Esophagus squamous epithelium (tissue), 4 donors: Measurements from ENCODE around the gene EVC2.

Experiments
- CTCF ChIP-seq, 6 experiments: fragments of 450-650 bp in 4 of 6; fragments of 200-600 bp in 2 of 6; sonication (generic) in 2 of 6; IDR thresholded peaks; one replicate each; pipeline ENCODE4 v1.5.1; 2016 to 2019; ENCODE audit warnings: antibody characterized with exemption in 6 of 6, mild to moderate bottlenecking in 4 of 6, moderate library complexity in 4 of 6
- POLR2A ChIP-seq, 4 donors: fragments of 450-650 bp; IDR thresholded peaks; one replicate each; pipeline ENCODE4 v1.6.1; 2017; ENCODE audit warnings: antibody characterized with exemption in 4 of 4, mild to moderate bottlenecking in 4 of 4, moderate library complexity in 3 of 4

GRCh38 chr4:5552451-5552850 lies 155.9 kb downstream of the EVC2 start:
- TF ChIP-seq POLR2A (IDR thresholded peaks at IDR 0.05) (no peak), CTCF (IDR thresholded peaks at IDR 0.05) (no peak)
